Endothelial cell (in vitro differentiated cells): ENCODE data around the gene INTS3. TPM values are rescaled to one million over a fixed set of nuclear protein-coding genes. Genes with fewer than 3 reads are reported as not detected.

ENCODE experiments used
- DNase-seq: peaks from one replicate; pipeline ENCODE4 v3.0.0; 2021; ENCODE audit warnings: low spot score
- H3K27ac Mint-ChIP-seq: one replicate; pipeline ENCODE4 v1.8.0; 2021; ENCODE audit warnings: mixed read lengths, inconsistent platforms; ENCODE audit not compliant: unreplicated experiment
- H3K27me3 Mint-ChIP-seq: one replicate; pipeline ENCODE4 v1.8.0; 2021; ENCODE audit warnings: mild to moderate bottlenecking, moderate library complexity, mixed read lengths, inconsistent platforms; ENCODE audit not compliant: unreplicated experiment
- H3K36me3 Mint-ChIP-seq: one replicate; pipeline ENCODE4 v1.8.0; 2021; ENCODE audit warnings: mild to moderate bottlenecking, low read depth, mixed read lengths, inconsistent platforms; ENCODE audit not compliant: unreplicated experiment
- H3K4me1 Mint-ChIP-seq: one replicate; pipeline ENCODE4 v1.8.0; 2021; ENCODE audit warnings: mild to moderate bottlenecking, mixed read lengths, inconsistent platforms; ENCODE audit not compliant: unreplicated experiment
- H3K4me3 Mint-ChIP-seq: one replicate; pipeline ENCODE4 v1.8.0; 2021; ENCODE audit warnings: mild to moderate bottlenecking, mixed read lengths, inconsistent platforms; ENCODE audit not compliant: unreplicated experiment
- H3K9me3 Mint-ChIP-seq: one replicate; pipeline ENCODE4 v1.8.0; 2021; ENCODE audit warnings: mixed read lengths, inconsistent platforms; ENCODE audit not compliant: unreplicated experiment
- CTCF ChIP-seq: fragments of 200-600 bp; sonication (generic); IDR thresholded peaks from one replicate; pipeline ENCODE4 v1.5.0; 2021; ENCODE audit warnings: antibody characterized with exemption; ENCODE audit not compliant: unreplicated experiment
- total RNA-seq: library from RNA; stranded (reverse); fragmentation: NEBNext Ultra II Directional; extraction: Animal tissue kit (Norgen Biotek cat#: 25700); gene quantifications from one replicate; pipeline ENCODE4 v1.2.1, GENCODE V29; 2021; ENCODE audit not compliant: unreplicated experiment

Gene INTS3
- total RNA-seq, 1 donor from 2014 or later, result 69.4 TPM

DNA sequence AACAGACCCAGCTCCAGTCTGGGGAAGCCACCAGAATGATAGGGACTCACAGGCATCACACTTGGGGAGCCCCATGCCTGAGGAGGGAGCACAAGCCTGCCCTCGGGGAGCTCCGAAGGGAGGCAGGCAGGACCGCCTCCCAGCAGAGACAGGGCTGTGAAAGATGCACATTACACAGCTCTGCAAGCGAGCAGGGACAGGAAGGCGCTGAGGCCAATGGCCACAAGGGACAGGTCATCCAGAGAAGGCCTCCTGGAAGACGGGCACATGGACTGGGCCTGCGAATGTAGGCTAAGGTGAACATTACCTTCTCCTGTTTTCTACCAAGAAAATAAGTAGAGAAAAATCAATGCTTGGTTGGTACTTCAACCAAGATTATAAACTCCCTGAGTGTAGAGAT, 45.1 kb upstream of the INTS3 start:
- no peaks in the 10 kb centered on the region for H3K9me3 Mint-ChIP-seq
- peaks cover 44% of the 10 kb centered on the region for H3K4me1 Mint-ChIP-seq
- DNase-seq, result no peak
- H3K27me3 Mint-ChIP-seq, result peaks cover 4% of the 10 kb centered on the region
- no peak overlapping the region for H3K4me3 Mint-ChIP-seq
- H3K27ac Mint-ChIP-seq, result no peak overlapping the region
- H3K36me3 Mint-ChIP-seq, result peaks cover 44% of the 10 kb centered on the region
- no peak for TF ChIP-seq CTCF

GRCh38 chr1:153683854-153684253, 44.0 kb upstream of the INTS3 start:
- peaks cover 53% of the 10 kb centered on the region for H3K36me3 Mint-ChIP-seq
- peaks cover 38% of the 10 kb centered on the region for H3K4me1 Mint-ChIP-seq
- TF ChIP-seq CTCF, result no peak
- H3K27me3 Mint-ChIP-seq, result peaks cover 2% of the 10 kb centered on the region
- peak overlapping the region; percentile 6 for H3K27ac Mint-ChIP-seq
- peak overlapping the region; percentile 14 for H3K4me3 Mint-ChIP-seq
- DNase-seq, result no peak
- H3K9me3 Mint-ChIP-seq, result no peaks in the 10 kb centered on the region

GRCh38 chr1:153684892-153685291, 43.0 kb upstream of the INTS3 start:
- no peak for DNase-seq
- H3K27me3 Mint-ChIP-seq, result peaks cover 2% of the 10 kb centered on the region
- TF ChIP-seq CTCF, result no peak
- no peaks in the 10 kb centered on the region for H3K9me3 Mint-ChIP-seq
- no peak overlapping the region for H3K4me3 Mint-ChIP-seq
- H3K27ac Mint-ChIP-seq, result no peak overlapping the region
- H3K4me1 Mint-ChIP-seq, result peaks cover 34% of the 10 kb centered on the region
- H3K36me3 Mint-ChIP-seq, result peaks cover 58% of the 10 kb centered on the region

- no peak for TF ChIP-seq CTCF
- peak overlapping the region; percentile 85 for H3K27ac Mint-ChIP-seq
- no peak for DNase-seq
- H3K4me1 Mint-ChIP-seq, result peaks cover 29% of the 10 kb centered on the region
- no peaks in the 10 kb centered on the region for H3K9me3 Mint-ChIP-seq
- peaks cover 64% of the 10 kb centered on the region for H3K36me3 Mint-ChIP-seq
- H3K27me3 Mint-ChIP-seq, result no peaks in the 10 kb centered on the region
- H3K4me3 Mint-ChIP-seq, result no peak overlapping the region
These were observed 42.1 kb upstream of the INTS3 start for GRCh38 chr1:153685544-153686340.

DNA sequence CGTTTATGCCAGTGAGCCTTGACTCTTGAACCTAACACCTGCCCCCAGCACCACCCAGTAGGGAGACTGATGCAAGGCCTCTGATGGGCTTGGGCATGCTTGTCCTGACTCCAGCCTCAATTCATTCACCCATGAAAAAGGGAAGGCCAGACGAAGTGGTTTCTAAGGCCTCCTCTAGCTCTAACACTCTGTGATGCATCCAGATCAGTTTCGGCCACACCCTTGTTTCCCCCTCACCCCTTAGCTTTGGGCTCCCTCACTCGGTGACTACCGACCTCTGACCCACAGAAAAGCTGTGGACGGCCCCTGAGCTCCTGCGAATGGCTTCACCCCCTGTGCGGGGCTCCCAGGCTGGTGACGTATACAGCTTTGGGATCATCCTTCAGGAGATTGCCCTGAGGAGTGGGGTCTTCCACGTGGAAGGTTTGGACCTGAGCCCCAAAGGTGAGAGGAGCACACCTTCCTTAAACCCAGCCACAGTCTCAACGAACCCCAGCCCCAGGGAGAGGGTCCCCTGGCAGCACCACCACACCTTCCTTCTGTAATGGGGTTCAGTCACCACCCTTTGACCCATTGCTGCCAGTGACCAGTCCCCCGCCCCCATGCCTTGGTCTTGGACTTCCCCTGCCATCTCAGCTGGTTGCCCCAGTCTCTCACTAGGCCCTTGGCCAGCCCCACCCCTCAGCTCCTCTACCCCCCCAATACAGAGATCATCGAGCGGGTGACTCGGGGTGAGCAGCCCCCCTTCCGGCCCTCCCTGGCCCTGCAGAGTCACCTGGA, 40.3 kb upstream of the INTS3 start:
- Mint-ChIP-seq H3K36me3 (peaks cover 55% of the 10 kb centered on the region), H3K9me3 (no peaks in the 10 kb centered on the region), H3K27ac (no peak overlapping the region), H3K4me3 (no peak overlapping the region), H3K4me1 (peaks cover 18% of the 10 kb centered on the region), H3K27me3 (peaks cover 1% of the 10 kb centered on the region)
- no peak for DNase-seq
- TF ChIP-seq CTCF, result no peak
